GM12878 (cell line): ENCODE results near the gene TPRN. TPM values are rescaled to one million over a fixed set of nuclear protein-coding genes. Genes with fewer than 3 reads are reported as not detected.

Source experiments
- ATAC-seq: fragments of 200-7000 bp; cut with Tn5 transposase; 3 replicates; pipeline ENCODE4 v1.9.1; 2020; ENCODE audit warnings: mild to moderate bottlenecking, moderate library complexity
- BruUV-seq: library from RNA; stranded (reverse); fragments of 400-500 nt; replicated peaks from 2 replicates; lab custom pipeline; 2021; lab: Mats Ljungman, UMichigan
- CTCF ChIA-PET: fragments of 300-600 bp; sonication (Branson Sonifier 250); formaldehyde crosslinking; extraction: SDS; loops from one replicate; lab custom pipeline; 2021; ENCODE audit warnings: inconsistent platforms; lab: Yijun Ruan, JAX
- POLR2A ChIA-PET: fragments of 350-600 bp; formaldehyde crosslinking; extraction: SDS; loops from one replicate; lab custom pipeline; 2021; ENCODE audit warnings: inconsistent platforms; lab: Charles Lee
- RAD21 ChIA-PET: fragments of 300-600 bp; sonication (Branson Sonifier 250); formaldehyde crosslinking; loops from one replicate; lab custom pipeline; 2023; ENCODE audit warnings: antibody characterized with exemption; ENCODE audit not compliant: unreplicated experiment; lab: Charles Lee
- SMC1A ChIA-PET: fragments of 300-600 bp; sonication (Branson Sonifier 250); formaldehyde crosslinking; loops from one replicate; lab custom pipeline; 2023; ENCODE audit not compliant: unreplicated experiment, uncharacterized antibody; lab: Charles Lee
- DNase-seq: peaks from one replicate; pipeline ENCODE4 v3.0.0-alpha.2; 2011; ENCODE audit warnings: low read depth, low spot score
- FAIRE-seq: peaks from 3 replicates; lab custom pipeline; 2011; peaks lifted over from hg19 to GRCh38; lab: Jason Lieb, UNC
- H2AFZ ChIP-seq: 2 replicates; pipeline ENCODE4 v1.6.0; 2011; ENCODE audit warnings: low read depth, low read length, control low read depth; ENCODE audit not compliant: control insufficient read depth
- H3K27ac ChIP-seq: 2 replicates; pipeline ENCODE4 v1.5.1; 2011; ENCODE audit warnings: control low read depth; ENCODE audit not compliant: control insufficient read depth, insufficient read depth
- H3K27me3 ChIP-seq, 2 experiments: replicated peaks in 1 of 2; 2 replicates each; pipeline versions ENCODE4 v1.6.0 to v1.6.1; 2011; ENCODE audit warnings: low read length in 1 of 2; ENCODE audit not compliant: control insufficient read depth in 2 of 2, insufficient read depth in 2 of 2
- H3K36me3 ChIP-seq, 2 experiments: 2 replicates each; pipeline ENCODE4 v1.5.1; 2011; ENCODE audit warnings: low read length in 1 of 2; ENCODE audit not compliant: control insufficient read depth in 2 of 2, insufficient read depth in 2 of 2
- H3K4me1 ChIP-seq: 2 replicates; pipeline ENCODE4 v1.6.1; 2011; ENCODE audit warnings: mild to moderate bottlenecking, low read length, moderate library complexity, mixed read lengths; ENCODE audit not compliant: control insufficient read depth, insufficient read depth
- H3K4me2 ChIP-seq: 2 replicates; pipeline ENCODE4 v1.6.0; 2011; ENCODE audit warnings: control low read depth; ENCODE audit not compliant: control insufficient read depth, insufficient read depth
- H3K4me3 ChIP-seq: fragments of 200-600 bp; sonication (generic); 2 replicates; pipeline ENCODE4 v1.5.1; 2016
- H3K79me2 ChIP-seq: 2 replicates; pipeline ENCODE4 v1.6.0; 2011; ENCODE audit warnings: low read length; ENCODE audit not compliant: control insufficient read depth, insufficient read depth
- H3K9ac ChIP-seq: 2 replicates; pipeline ENCODE4 v1.8.0; 2011; ENCODE audit warnings: low read length, control low read depth, mixed read lengths; ENCODE audit not compliant: control insufficient read depth, insufficient read depth
- H3K9me3 ChIP-seq: replicated peaks from 3 replicates; pipeline ENCODE4 v1.5.1; 2011; ENCODE audit warnings: mild to moderate bottlenecking, low read length; ENCODE audit not compliant: control insufficient read depth, insufficient read depth
- H4K20me1 ChIP-seq: 2 replicates; pipeline ENCODE4 v1.6.0; 2011; ENCODE audit not compliant: control insufficient read depth, insufficient read depth
- GATAD2B ChIP-seq: fragments of 450-650 bp; conservative IDR thresholded peaks from 2 replicates; pipeline ENCODE4 v1.6.1; 2017; ENCODE audit warnings: low read depth, mild to moderate bottlenecking, moderate library complexity
- NR2C1 ChIP-seq: fragments of 450-650 bp; IDR thresholded peaks from 2 replicates; pipeline ENCODE4 v1.6.1; 2017; ENCODE audit warnings: antibody characterized with exemption, mild to moderate bottlenecking, moderate library complexity
- NR2F1 ChIP-seq: fragments of 450-650 bp; conservative IDR thresholded peaks from 2 replicates; pipeline ENCODE4 v1.6.1; 2017; ENCODE audit warnings: mild to moderate bottlenecking
- TARDBP ChIP-seq: IDR thresholded peaks from 2 replicates; pipeline ENCODE4 v1.6.1; 2016; ENCODE audit warnings: borderline replicate concordance
- ZNF217 ChIP-seq: fragments of 450-650 bp; IDR thresholded peaks from 2 replicates; pipeline ENCODE4 v1.6.1; 2017; ENCODE audit warnings: antibody characterized with exemption, mild to moderate bottlenecking
- ZNF24 ChIP-seq: fragments of 450-650 bp; IDR thresholded peaks from 2 replicates; pipeline ENCODE4 v1.6.1; 2017; ENCODE audit warnings: antibody characterized with exemption, mild to moderate bottlenecking
- WGBS: methylation state at CpG from one replicate; pipeline ENCODE4 v1.1.6; 2016; ENCODE audit warnings: low lambda C conversion rate; ENCODE audit not compliant: insufficient replicate concordance, insufficient coverage; ENCODE audit errors: missing lambda C conversion rate; 5-methylcytosine and 5-hydroxymethylcytosine counted together
- in situ Hi-C: fragments of 300-500 bp; cut with MboI; formaldehyde crosslinking; loops from 9 replicates; pipeline ENCODE4 v1.14.3; 2018; ENCODE audit warnings: mixed read lengths
- intact Hi-C: fragments of 100-400 bp; cut with micrococcal nuclease; formaldehyde crosslinking; loops from one replicate; pipeline ENCODE4 v1.14.2; 2022; ENCODE audit not compliant: unreplicated experiment
- polyA plus RNA-seq, 11 experiments: library from polyadenylated mRNA; depleted of rRNA in 4 of 11; unstranded in 6 of 11; stranded (reverse) in 5 of 11; fragments of >200 nt; fragmentation: Nextera tagmentation in 4 of 11; fragmentation: Illumina TruSeq in 1 of 11; extraction: Ambion mirVana in 4 of 11; extraction: Trizol in 1 of 11; gene quantifications; 1 replicate in 1 of 11; 2 replicates in 10 of 11; pipeline versions ENCODE4 v1.2.1 to v1.2.3, GENCODE V29; 2011 to 2016; ENCODE audit warnings: inconsistent platforms in 2 of 11, missing spikeins in 2 of 11, low read depth in 1 of 11
- total RNA-seq, 4 experiments: library from RNA; depleted of rRNA in 3 of 4; stranded (reverse); fragments of >200 nt in 3 of 4; fragmentation: Illumina TruSeq in 1 of 4; extraction: Trizol in 1 of 4; gene quantifications; 2 replicates each; pipeline versions ENCODE4 v1.2.1 to v1.2.3, GENCODE V29; 2013 to 2021

The TPRN gene
- total and polyA plus RNA-seq, 10 of the 15 experiments (the other 5 are each of a cell fraction or from before 2014, with no cell fraction given): 0.18 to 19.5 (median 3.1) TPM

GRCh38 chr9:137167747-137168572 lies 32.6 kb downstream of the TPRN start:
- Histone ChIP-seq H3K4me2 (peak overlapping the region; percentile 82; the same call in 1 of the 2 replicates), H3K9me3 (no peaks in the 10 kb centered on the region)
- POLR2A ChIA-PET: interaction anchor here (0.6 to 4.4 kb wide), 7 partner anchors 10 to 81 kb away, joined by 3 to 37 read pairs (median 4); partner anchors contain the start of gene MAN1B1
- BruUV-seq: no TSS peak
- peak; percentile 96 for TF ChIP-seq NR2F1
- TF ChIP-seq NR2C1: peak; percentile 86
- TF ChIP-seq ZNF24: no peak
- TF ChIP-seq TARDBP: no peak
- TF ChIP-seq GATAD2B: 0 out of 2 replicates have a peak, but pooled peaks have one; percentile 27
- no peak for TF ChIP-seq ZNF217
- TF ChIP-seq, all 136 proteins: peak for 3
- CTCF ChIA-PET: interaction anchor here (1.4 kb wide), 1 partner anchor 37 kb away, joined by 3 read pairs; no protein-coding TSS in a partner anchor
- intact Hi-C loops: no loop called here
- SMC1A ChIA-PET: interaction anchor here (1.0 kb wide), 1 partner anchor 10 kb away, joined by 3 read pairs; no protein-coding TSS in a partner anchor
- no peak overlapping the region for H2AFZ ChIP-seq
- in situ Hi-C loops: no loop called here
- peak; percentile 48 for ATAC-seq
- no peak for FAIRE-seq
- H3K79me2 ChIP-seq: no peaks in the 10 kb centered on the region
- H4K20me1 ChIP-seq: no peaks in the 10 kb centered on the region
- no peak overlapping the region for H3K4me3 ChIP-seq
- H3K4me1 ChIP-seq: peaks cover 8% of the 10 kb centered on the region; the same call in 1 of the 2 replicates
- RAD21 ChIA-PET: interaction anchor here (0.8 to 4.3 kb wide), 5 partner anchors 9 to 56 kb away, joined by 3 to 25 read pairs (median 4); no protein-coding TSS in a partner anchor
- no peak overlapping the region for H3K9ac ChIP-seq
- no peaks in the 10 kb centered on the region for H3K36me3 ChIP-seq
- peaks cover 0 to 8% of the 10 kb centered on the region in 2 experiments; a peak in 3 of 4 replicates for H3K27me3 ChIP-seq
- no peak for DNase-seq
- no peak overlapping the region for H3K27ac ChIP-seq
- 14% methylated on average over 53 of the region's 57 CpGs for WGBS
